Measurements from ENCODE around the gene CFAP157. TPM values are rescaled to one million over a fixed set of nuclear protein-coding genes. Genes with fewer than 3 reads are reported as not detected.

CFAP157 gene
- total and polyA plus RNA-seq, 2 of the 13 experiments (the other 11 are each of a cell fraction or from before 2014, with no cell fraction given) = 0.07 TPM; not detected in 1

DNA sequence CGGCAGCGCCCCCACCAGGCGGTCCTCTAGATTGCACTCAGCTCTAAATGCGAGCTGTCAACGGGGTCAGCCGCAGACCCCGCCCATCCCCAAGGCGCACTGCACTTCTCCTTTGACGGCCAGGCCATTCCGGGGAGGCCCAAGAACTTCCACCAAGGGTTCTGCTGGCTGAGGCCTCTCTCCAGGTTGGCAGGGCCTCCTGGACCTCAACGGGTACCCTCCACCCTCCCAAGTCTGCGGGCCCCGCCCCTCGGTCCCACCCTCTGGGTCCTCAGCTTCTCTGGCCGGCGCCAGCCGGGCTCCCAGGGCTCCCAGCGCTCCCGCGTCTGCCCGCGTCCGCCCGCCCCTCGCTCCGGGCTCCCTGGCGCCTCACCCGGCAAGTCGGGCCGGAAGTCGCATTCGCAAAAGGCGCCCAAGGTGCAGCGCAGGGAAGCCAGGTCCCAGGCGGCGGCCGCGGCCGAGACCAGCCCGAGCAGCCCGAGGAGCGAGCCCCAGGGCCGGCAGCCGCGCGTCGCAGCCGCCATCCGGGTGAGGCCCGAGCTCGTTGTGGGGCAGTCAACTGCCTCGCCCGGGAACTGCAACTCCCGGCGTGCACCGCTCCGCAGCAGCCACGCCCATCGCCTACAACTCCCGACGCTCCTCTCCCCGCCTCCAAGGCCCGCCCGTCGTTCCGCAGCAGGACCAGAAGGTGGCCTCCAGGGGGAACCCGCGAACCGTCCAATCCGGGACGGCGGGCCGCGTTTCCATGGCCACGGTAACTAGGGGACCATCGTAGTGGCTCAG is 28.1 kb downstream of the CFAP157 start, which contains the start of gene TOR2A (continued):
- TF ChIP-seq ZNF124 (CRISPR knock-in tag; IDR thresholded peaks at IDR 0.05) (no peak; the same call in 1 of the 2 replicates), ZNF577 (CRISPR knock-in tag; IDR thresholded peaks at IDR 0.05; ENCODE audit: borderline replicate concordance, low read depth) (no peak; the same call in 1 of the 2 replicates), MZF1 (CRISPR knock-in tag; IDR thresholded peaks at IDR 0.05; ENCODE audit: borderline replicate concordance) (no peak), ZFAT (CRISPR knock-in tag; conservative IDR thresholded peaks at IDR 0.05) (no peak), ZC3H13 (CRISPR knock-in tag; IDR thresholded peaks at IDR 0.05) (no peak), TEF (CRISPR knock-in tag; IDR thresholded peaks at IDR 0.05) (no peak), ZIK1 (CRISPR knock-in tag; IDR thresholded peaks at IDR 0.05; ENCODE audit: borderline replicate concordance, low read depth) (0 out of 2 replicates have a peak, but pooled peaks have one; percentile 4), JUN (CRISPR knock-in tag; IDR thresholded peaks at IDR 0.05) (no peak), ZNF615 (CRISPR knock-in tag; IDR thresholded peaks at IDR 0.05; ENCODE audit: borderline replicate concordance) (no peak), ZNF30 (CRISPR knock-in tag; IDR thresholded peaks at IDR 0.05) (no peak), ZNF251 (CRISPR knock-in tag; IDR thresholded peaks at IDR 0.05) (no peak), KAT7 (CRISPR knock-in tag; IDR thresholded peaks at IDR 0.05; ENCODE audit: borderline replicate concordance) (no peak), KLF11 (CRISPR knock-in tag; IDR thresholded peaks at IDR 0.05) (no peak), DZIP1 (CRISPR knock-in tag; IDR thresholded peaks at IDR 0.05) (no peak), YEATS2 (CRISPR knock-in tag; IDR thresholded peaks at IDR 0.05; ENCODE audit: borderline replicate concordance) (peak; percentile 51; the same call in 1 of the 2 replicates), CBX1 (IDR thresholded peaks at IDR 0.05; ENCODE audit: low read depth) (no peak), MTF1 (CRISPR knock-in tag; IDR thresholded peaks at IDR 0.05) (no peak), MTA3 (CRISPR knock-in tag; IDR thresholded peaks at IDR 0.05) (no peak), HNRNPK (IDR thresholded peaks at IDR 0.05; ENCODE audit: low read depth, low read length, poor library complexity, severe bottlenecking) (peak; percentile 42), ZNF329 (CRISPR knock-in tag; IDR thresholded peaks at IDR 0.05; ENCODE audit: low read depth) (no peak), ZNF484 (CRISPR knock-in tag; IDR thresholded peaks at IDR 0.05; ENCODE audit: borderline replicate concordance, low read depth) (no peak), SP4 (CRISPR knock-in tag; IDR thresholded peaks at IDR 0.05) (peak; percentile 98), ZFP91 (CRISPR knock-in tag; IDR thresholded peaks at IDR 0.05; ENCODE audit: borderline replicate concordance) (peak; percentile 56; the same call in 1 of the 2 replicates), ZNF558 (CRISPR knock-in tag; IDR thresholded peaks at IDR 0.05; ENCODE audit: borderline replicate concordance) (no peak), IKZF4 (CRISPR knock-in tag; IDR thresholded peaks at IDR 0.05; ENCODE audit: borderline replicate concordance, low read depth, not compliant biosample characterization) (peak; percentile 63), ZZZ3 (CRISPR knock-in tag; IDR thresholded peaks at IDR 0.05; ENCODE audit: borderline replicate concordance) (peak; percentile 55; the same call in 1 of the 2 replicates)
